Stomach (tissue), 9 donors: ENCODE data around the gene MXD4. TPM values are rescaled to one million over a fixed set of nuclear protein-coding genes. Genes with fewer than 3 reads are reported as not detected.

Experiments
- DNase-seq, 2 donors: peaks; one replicate each; pipeline versions ENCODE4 v3.0.0 to v3.0.0-alpha.2; 2013 to 2019
- H3K27ac ChIP-seq, 5 donors: fragments of 200-600 bp in 4 of 5; sonication (generic) in 4 of 5; one replicate each; pipeline ENCODE4 v1.5.1; 2013 to 2019; ENCODE audit warnings: mild to moderate bottlenecking in 1 of 5, moderate library complexity in 1 of 5
- H3K27me3 ChIP-seq, 3 donors: fragments of 200-600 bp; sonication (generic); one replicate each; pipeline ENCODE4 v1.5.1; 2017 to 2019; ENCODE audit warnings: mixed run types in 1 of 3
- H3K36me3 ChIP-seq, 4 donors: fragments of 200-600 bp; sonication (generic); 1 replicate in 3 of 4; 2 replicates in 1 of 4; pipeline ENCODE4 v1.5.1; 2016 to 2019
- H3K4me1 ChIP-seq, 4 donors: fragments of 200-600 bp; sonication (generic); one replicate each; pipeline ENCODE4 v1.5.1; 2016 to 2019
- H3K4me3 ChIP-seq, 4 donors: fragments of 200-600 bp; sonication (generic) in 3 of 4; one replicate each; pipeline ENCODE4 v1.5.1; 2016 to 2019; ENCODE audit warnings: mild to moderate bottlenecking in 1 of 4
- H3K9me3 ChIP-seq, 4 donors: fragments of 200-600 bp; sonication (generic); one replicate each; pipeline ENCODE4 v1.5.1; 2016 to 2019
- CTCF ChIP-seq, 7 experiments: fragments of 450-650 bp in 4 of 7; fragments of 200-600 bp in 3 of 7; sonication (generic) in 3 of 7; IDR thresholded peaks; one replicate each; pipeline ENCODE4 v1.5.1; 2016 to 2019; ENCODE audit warnings: antibody characterized with exemption in 7 of 7, control low read depth in 2 of 7, mild to moderate bottlenecking in 1 of 7
- EP300 ChIP-seq: sonication (generic); formaldehyde crosslinking; IDR thresholded peaks from one replicate; pipeline ENCODE4 v1.6.1; 2017; ENCODE audit warnings: antibody characterized with exemption
- POLR2A ChIP-seq, 4 donors: fragments of 450-650 bp; IDR thresholded peaks; one replicate each; pipeline ENCODE4 v1.6.1; 2016; ENCODE audit warnings: antibody characterized with exemption in 4 of 4, control low read depth in 2 of 4, mild to moderate bottlenecking in 1 of 4, moderate library complexity in 1 of 4
- POLR2AphosphoS5 ChIP-seq, 3 donors: sonication (generic); formaldehyde crosslinking; IDR thresholded peaks; one replicate each; pipeline ENCODE4 v1.6.1; 2016; ENCODE audit warnings: antibody characterized with exemption in 3 of 3
- WGBS, 5 donors: extraction: QIAGEN DNeasy Blood & Tissue Kit in 3 of 5; methylation state at CpG; one replicate each; pipeline versions ENCODE4 v1.1.5 to v1.1.7; 2013 to 2018; 5-methylcytosine and 5-hydroxymethylcytosine counted together
- intact Hi-C: fragments of 100-400 bp; cut with DNase I; formaldehyde crosslinking; loops from one replicate; pipeline ENCODE4 v1.15.1; 2023; ENCODE audit warnings: low total_unique reads
- polyA plus RNA-seq, 3 donors: library from polyadenylated mRNA; stranded (reverse); fragments of 200-250 nt; gene quantifications; one replicate each; pipeline ENCODE4 v1.2.3, GENCODE V29; 2013
- total RNA-seq, 5 donors: library from RNA; depleted of rRNA; stranded (reverse); fragments of >200 nt; gene quantifications; one replicate each; pipeline versions ENCODE4 v1.1.0 to v1.2.3, GENCODE V29; 2014 to 2016
- donor health status: healthy with polysubstance abuse.
- donor health status: Bipolar disorder and iron deficiency.
- donor health status: healthy.

MXD4 gene
- total and polyA plus RNA-seq, 8 donors, result 19.1 to 114 (median 46.8) TPM

DNA sequence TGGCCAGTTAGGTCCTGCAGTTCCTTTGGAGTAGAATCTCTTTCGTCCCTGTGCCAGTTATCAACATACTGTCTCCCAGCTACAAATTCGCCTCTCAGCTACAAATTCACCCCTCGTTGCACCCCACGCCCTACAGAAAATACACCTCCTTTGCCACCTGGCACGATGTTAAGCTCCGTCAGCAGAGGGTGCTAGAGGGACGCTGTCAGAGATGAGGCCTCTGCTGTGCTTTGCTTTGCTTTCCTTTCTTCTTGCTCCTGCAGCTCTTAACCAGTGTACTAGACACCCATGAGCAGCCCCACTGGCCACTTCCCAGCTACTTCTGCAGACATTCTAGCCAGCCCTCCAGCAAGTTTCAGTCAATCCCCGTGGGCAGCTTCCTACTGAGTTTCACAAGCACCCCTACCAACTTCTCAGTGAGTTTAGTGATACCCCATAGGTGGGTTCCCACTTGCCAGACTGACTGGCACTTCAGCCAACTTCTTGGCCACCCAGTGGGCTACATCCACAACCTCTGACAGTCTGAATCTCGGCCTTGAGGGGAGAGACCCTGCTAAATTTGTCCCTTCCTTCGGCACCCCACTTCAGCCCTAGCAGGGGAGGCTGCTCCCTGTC, 41.8 kb downstream of the MXD4 start:
- intact Hi-C loops, result no loop called here
- H3K36me3 ChIP-seq, result peaks cover 0 to 18% (median 17%) of the 10 kb centered on the region in 4 donors
- peaks cover 0 to 9% (median 4%) of the 10 kb centered on the region in 4 donors for H3K4me1 ChIP-seq
- H3K4me3 ChIP-seq, result no peak overlapping the region
- no peak overlapping the region for H3K27ac ChIP-seq
- no peaks in the 10 kb centered on the region for H3K9me3 ChIP-seq
- no peaks in the 10 kb centered on the region for H3K27me3 ChIP-seq
- TF ChIP-seq POLR2AphosphoS5 (IDR thresholded peaks at IDR 0.05) (peak in 1 of 3 donors; percentile 48), POLR2A (IDR thresholded peaks at IDR 0.05) (no peak), CTCF (IDR thresholded peaks at IDR 0.05) (peak in 5 of 7 experiments; percentile 68 to 87 (median 76))
- peak; percentile 78 to 90 for DNase-seq
- 8 to 12% (median 11%) methylated on average over 10 of the region's 10 CpGs for WGBS, 5 donors

GRCh38 chr4:2219233-2219760, 42.6 kb downstream of the MXD4 start:
- no peak for DNase-seq
- Histone ChIP-seq H3K4me1 (peaks cover 0 to 9% (median 4%) of the 10 kb centered on the region in 4 donors), H3K36me3 (peaks cover 0 to 16% (median 13%) of the 10 kb centered on the region in 4 donors), H3K27me3 (no peaks in the 10 kb centered on the region), H3K27ac (no peak overlapping the region), H3K9me3 (no peaks in the 10 kb centered on the region), H3K4me3 (no peak overlapping the region)
- WGBS, 5 donors, result 90 to 95% (median 91%) methylated on average over 6 of the region's 6 CpGs
- TF ChIP-seq POLR2A (IDR thresholded peaks at IDR 0.05) (no peak), CTCF (IDR thresholded peaks at IDR 0.05) (no peak), POLR2AphosphoS5 (IDR thresholded peaks at IDR 0.05) (no peak), EP300 (no peak)
- intact Hi-C loops, result no loop called here

- no peaks in the 10 kb centered on the region for H3K9me3 ChIP-seq
- H3K4me3 ChIP-seq, result no peak overlapping the region
- no peak overlapping the region for H3K27ac ChIP-seq
- peaks cover 0 to 9% (median 4%) of the 10 kb centered on the region in 4 donors for H3K4me1 ChIP-seq
- no peak for TF ChIP-seq POLR2AphosphoS5 (IDR thresholded peaks at IDR 0.05)
- no peak for TF ChIP-seq EP300
- TF ChIP-seq POLR2A (IDR thresholded peaks at IDR 0.05), result no peak
- no peak for TF ChIP-seq CTCF (IDR thresholded peaks at IDR 0.05)
- H3K27me3 ChIP-seq, result no peaks in the 10 kb centered on the region
- WGBS, 5 donors, result 73 to 90% (median 85%) methylated on average over 1 of the region's 1 CpG
- intact Hi-C loops, result no loop called here
- DNase-seq, result no peak
- H3K36me3 ChIP-seq, result peaks cover 0 to 13% (median 10%) of the 10 kb centered on the region in 4 donors
These were observed 43.5 kb downstream of the MXD4 start for GRCh38 chr4:2218436-2218835.

DNA sequence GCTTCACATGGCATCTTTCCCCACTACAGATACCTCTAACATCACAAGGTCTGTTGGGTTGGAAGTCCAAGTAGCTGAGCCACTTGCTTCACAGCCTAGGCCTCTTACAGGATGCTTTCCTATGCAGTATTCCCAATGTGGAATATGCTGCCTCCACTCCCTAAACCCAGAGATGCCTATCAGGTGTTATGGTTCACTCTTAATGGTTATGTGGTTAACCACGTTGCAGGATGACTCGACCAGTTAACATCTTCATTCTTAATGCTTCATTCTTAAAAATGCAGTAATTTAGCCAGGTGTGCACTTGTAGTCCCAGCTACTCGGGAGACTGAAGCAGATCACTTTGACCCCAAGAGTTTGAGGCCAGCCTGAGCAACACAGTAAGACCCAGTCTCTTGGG, 44.2 kb downstream of the MXD4 start:
- Histone ChIP-seq H3K9me3 (no peaks in the 10 kb centered on the region), H3K4me3 (no peak overlapping the region), H3K36me3 (peaks cover 0 to 6% (median 4%) of the 10 kb centered on the region in 4 donors), H3K27ac (no peak overlapping the region), H3K27me3 (no peaks in the 10 kb centered on the region), H3K4me1 (peaks cover 0 to 9% (median 4%) of the 10 kb centered on the region in 4 donors)
- no peak for DNase-seq
- WGBS, 5 donors, result 51 to 73% (median 66%) methylated on average over 3 of the region's 3 CpGs
- TF ChIP-seq POLR2A (IDR thresholded peaks at IDR 0.05) (no peak), CTCF (IDR thresholded peaks at IDR 0.05) (no peak), POLR2AphosphoS5 (IDR thresholded peaks at IDR 0.05) (no peak), EP300 (no peak)
- intact Hi-C loops, result no loop called here
